NB4 (cell line): ENCODE measurements around the gene STAP1.

Experiments used
- CTCF ChIP-seq: IDR thresholded peaks from one replicate; pipeline ENCODE4 v1.5.1; 2012; ENCODE audit warnings: low read depth, low read length
- MYC ChIP-seq: IDR thresholded peaks from 2 replicates; pipeline ENCODE4 v1.6.1; 2011; ENCODE audit warnings: low read depth, low read length
- POLR2A ChIP-seq: IDR thresholded peaks from 2 replicates; pipeline ENCODE4 v1.6.1; 2011; ENCODE audit warnings: mild to moderate bottlenecking; ENCODE audit not compliant: insufficient read length; ENCODE audit errors: extremely low read depth

GRCh38 chr4:67542076-67542475 lies 16.5 kb upstream of the STAP1 start:
- TF ChIP-seq CTCF: no peak
- no peak for TF ChIP-seq POLR2A
- no peak for TF ChIP-seq MYC
